Brain pericyte (primary cell): Measurements from ENCODE around the gene IFT27.
A peak's percentile ranks its signal among the peaks of the same experiment; 100 is the strongest.
"Not testable (repeated sequence)": the region's sequence is repeated elsewhere in the genome, so short reads cannot be mapped to it uniquely, and the experiment has no call there.

Source experiments
- DNase-seq: peaks from one replicate; pipeline ENCODE4 v3.0.0-alpha.2; 2012; ENCODE audit warnings: low read depth, low spot score

Gene IFT27

DNA sequence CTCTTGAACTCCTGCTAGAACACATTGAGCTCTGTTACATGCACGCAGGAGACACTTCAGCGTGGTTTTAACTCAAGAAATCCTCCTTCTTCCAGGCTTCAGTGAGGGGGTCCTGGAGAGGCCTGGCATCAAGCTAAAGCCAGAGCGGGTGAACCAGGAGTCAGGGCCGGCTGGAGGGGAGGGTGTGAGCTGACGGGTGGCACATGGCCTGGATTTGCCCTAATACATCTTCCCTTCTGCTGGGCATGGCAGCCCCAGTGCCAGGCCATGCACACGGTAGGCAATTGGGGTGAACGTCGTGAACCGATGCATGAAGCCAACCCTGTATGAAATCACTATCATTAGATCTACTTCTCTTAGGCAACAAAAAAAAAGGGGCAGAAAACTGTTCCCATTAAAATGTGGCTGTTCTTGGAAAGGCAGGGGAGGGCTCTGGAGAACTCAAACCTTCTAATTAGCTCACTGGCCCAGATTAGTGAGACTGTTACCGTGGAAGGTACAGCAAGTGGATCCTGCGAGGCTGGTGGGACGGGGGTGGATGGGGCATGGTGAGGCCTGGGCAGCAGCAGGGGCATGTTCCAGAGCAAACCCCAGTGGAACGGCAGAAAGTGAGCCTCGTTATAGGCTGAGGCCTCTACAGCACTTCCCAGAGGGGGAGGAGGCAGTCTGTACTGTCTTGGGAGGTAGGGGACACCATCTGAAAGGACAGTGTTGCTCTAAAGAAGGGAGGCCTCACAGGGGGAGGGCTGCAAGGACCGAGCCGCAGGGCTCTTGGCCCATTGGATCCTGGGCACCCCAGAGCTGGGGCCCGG lies 10.6 kb downstream of the IFT27 start:
- DNase-seq, result no peak

DNA sequence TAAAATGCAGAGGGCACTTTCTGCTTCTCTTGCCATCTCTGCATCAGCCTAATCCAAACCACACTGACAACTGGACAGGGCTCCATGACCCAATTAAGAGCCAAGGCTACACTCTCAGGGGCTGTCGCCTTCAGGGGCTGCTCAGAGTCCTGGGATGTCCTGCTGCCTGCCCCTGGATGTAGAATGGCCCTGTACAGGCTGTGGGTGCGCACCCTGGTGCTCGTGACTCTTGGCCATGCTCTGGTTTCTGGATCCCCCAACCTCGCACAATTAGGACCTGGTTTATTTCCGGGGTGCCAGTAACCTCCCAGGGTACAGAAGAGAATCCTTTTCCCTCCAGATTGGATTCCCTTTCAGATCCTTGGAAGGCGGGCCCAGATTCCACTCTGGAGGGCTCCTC lies 11.3 kb downstream of the IFT27 start:
- DNase-seq, result no peak

DNA sequence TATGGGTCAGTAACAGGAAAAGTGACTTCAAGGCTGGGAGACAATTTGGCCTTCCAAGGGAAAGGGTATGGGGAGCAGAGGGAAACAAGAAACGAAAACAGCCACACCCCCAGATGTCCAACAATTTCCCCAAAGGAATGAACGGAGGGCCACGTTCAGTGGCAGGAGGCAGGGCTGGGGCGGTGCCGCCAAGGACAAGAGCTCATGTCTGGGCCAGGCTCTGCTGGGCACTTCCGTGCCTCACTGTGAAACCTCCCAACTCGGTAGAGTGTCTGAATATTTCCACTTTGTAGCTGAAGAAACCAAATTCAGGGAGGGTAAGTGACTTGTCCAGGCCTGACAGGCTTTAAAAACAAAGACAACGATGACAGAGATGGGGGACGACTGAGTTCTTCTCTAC lies 11.9 kb downstream of the IFT27 start:
- DNase-seq, result no peak

DNA sequence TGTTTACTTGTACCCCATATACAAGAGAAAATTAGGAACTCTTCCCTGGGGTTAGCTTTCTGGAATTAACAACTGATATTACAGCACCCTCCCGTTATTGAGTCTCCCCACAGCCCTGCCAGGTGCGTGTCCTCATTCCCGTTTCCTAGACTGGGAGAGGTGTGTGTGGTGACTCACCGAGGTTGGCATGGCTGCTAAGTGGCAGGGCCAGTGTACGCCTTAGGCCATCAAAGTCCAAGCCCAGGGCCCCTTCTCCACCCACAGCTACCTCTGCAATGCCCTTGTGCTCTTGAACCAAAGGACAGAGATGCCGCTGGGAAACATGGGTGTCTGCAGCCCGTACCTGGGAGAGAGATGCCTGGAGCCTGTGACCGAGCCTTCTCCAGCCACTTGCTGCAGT lies 12.3 kb downstream of the IFT27 start:
- no peak for DNase-seq

DNA sequence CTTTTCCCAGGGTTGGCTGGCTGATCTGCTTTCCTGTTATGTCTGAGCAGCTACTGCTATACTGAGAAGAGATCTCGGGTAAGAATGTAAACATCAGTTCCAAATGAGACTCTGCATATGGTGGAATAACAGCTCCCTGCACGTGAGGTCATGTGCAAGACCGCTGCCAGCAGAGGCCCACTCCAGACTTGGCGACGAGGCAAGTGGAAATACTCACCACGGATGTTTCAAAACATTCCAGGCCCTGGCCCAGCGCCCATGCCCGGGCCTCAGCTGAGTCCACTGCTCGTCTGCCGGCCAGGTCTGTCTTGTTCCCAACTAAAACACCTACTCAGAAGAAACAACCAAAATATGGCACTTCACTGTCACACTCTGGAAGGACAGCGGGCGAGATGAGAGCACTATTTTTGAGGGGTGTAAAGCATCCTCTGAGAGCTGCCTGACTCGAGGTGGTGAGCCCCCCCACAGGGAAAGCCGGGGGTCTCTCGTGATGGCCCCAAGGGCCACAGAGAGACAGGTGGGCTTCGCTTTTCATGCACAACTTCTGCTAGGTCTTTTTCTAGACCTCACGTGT lies 13.1 kb downstream of the IFT27 start:
- DNase-seq, result no peak

DNA sequence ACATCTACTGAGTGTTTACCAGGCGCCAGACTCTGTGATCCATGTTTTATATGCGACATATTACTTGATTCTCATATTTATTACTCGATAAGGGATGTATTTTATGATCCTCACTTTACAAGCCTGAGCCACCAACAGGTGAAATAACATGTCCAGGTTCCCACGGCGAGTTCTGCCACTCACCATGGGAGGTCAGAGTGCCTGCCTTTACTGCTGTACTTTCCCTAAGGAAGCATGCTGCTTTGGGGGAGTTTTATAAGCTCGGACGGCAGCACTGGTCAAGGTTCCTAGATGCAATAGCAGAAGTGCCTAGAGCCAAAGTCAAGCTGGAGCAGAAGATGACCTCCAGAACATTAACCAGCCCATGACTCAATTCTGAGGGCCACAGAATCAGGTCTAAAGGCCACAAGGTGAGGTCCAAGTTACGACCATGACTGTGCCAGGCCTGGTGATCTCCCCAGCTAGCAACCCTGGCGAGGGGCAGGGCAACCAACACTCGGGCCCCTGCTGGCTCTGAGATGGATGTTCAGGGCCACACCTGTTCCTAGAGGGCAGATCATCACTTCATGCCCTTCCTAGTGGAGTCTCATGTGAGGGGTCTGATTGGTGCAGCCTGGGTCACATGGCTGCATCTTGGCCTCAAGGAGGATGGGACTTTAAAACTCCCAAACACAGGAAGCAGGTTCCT lies 14.2 kb downstream of the IFT27 start:
- DNase-seq, result no peak

DNA sequence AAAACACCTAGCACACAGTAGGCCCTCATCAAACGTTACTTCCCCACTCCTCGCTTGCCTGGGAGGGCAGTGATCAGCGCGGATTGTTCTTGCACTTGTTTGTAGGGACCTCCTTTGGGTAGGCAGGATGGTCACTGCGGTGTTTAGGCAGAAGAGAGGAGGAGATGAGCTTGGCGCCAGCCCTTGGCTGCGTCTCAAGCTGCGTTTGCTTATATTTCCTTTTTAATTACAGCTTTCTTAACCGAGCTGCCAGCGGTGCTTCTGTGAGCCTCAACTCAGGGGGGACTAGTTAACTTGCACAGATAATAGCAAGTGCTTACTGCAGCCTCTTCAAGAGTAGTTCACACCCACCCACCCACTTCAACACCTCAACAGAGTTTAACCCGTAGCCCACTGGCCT lies 15.1 kb downstream of the IFT27 start:
- no peak for DNase-seq

DNA sequence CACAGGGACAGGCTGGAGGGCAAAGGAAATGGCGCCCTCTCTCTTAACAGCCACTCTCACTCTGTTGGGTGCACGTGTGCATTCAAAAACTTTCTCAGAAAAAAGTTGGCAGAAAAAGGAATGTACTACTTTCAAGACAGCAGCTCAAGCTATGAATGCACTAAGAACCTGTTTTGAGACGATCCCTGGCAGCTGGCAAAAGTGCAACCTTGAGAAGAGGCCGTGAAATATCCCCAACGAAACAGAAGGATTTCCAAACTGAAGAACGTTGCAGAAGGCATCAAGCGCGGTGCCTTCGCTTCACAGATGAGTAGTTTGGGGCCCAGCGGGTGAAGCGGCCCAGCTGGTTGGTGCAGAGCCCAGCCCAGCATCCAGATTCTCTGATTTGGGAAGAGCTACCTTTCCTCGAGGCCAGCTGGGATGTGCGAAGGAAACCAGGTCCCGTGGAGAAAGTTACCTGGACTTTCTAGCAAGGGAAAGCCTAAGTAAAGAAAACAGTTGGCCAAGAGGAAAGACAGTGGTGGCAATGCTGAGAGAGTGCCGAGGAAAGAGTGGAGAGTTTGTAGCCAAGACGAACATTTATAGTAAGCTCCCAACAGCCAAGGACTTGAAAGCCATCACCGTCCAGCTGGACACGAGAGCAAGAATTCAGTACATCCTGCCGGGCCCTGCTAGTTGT lies 16.3 kb downstream of the IFT27 start:
- no peak for DNase-seq

DNA sequence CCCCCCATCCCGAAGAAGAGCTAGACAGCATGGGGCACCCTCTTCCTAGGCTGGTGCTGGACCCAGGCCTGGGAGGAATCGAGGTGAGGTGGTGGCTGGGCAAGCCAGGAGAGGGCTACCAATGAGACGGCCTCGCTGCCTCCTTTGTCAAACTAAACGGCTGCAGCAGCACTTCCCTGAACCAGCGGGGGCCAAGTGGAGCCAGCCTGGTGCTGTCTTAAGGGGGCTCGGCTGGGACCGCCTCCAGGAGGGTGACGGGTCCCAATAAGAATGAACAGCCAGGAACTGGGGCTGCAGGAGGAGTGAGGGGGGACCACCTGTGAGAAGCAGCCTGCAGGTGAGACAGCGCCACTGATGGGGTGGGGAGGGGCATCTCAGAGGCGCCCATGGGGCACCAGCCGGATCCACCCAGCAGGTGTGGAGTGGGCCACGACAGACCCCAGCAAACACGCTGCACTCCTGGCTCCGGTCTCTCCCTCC lies 17.1 kb downstream of the IFT27 start:
- DNase-seq, result no peak

DNA sequence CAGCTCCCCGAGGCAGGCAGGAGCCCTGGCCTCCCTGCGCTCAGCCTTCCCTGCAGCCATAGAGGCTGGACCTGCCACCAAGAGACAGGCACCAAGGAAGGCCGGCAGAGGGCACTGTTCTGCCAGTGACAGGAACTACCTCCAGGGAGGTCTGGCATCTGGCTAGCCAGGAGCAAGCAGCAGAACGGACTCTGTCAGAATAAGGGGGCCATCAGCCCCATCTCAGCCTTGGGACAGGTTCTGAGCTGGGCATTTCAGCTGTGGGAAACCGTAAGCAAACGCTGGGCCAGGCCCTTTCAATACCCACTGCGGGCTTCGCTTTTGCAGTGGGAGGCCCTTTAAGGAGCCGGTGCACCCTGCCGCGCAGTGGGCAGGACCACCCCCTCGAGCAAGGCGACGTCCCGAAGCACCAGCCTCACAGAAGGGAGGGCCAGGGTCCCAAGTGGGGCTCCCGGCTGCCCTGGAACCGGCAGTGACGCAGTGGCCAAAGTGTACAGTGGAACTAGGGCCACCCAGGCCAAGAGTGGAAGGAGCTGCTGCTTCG lies 18.2 kb downstream of the IFT27 start:
- peak; percentile 16 for DNase-seq

DNA sequence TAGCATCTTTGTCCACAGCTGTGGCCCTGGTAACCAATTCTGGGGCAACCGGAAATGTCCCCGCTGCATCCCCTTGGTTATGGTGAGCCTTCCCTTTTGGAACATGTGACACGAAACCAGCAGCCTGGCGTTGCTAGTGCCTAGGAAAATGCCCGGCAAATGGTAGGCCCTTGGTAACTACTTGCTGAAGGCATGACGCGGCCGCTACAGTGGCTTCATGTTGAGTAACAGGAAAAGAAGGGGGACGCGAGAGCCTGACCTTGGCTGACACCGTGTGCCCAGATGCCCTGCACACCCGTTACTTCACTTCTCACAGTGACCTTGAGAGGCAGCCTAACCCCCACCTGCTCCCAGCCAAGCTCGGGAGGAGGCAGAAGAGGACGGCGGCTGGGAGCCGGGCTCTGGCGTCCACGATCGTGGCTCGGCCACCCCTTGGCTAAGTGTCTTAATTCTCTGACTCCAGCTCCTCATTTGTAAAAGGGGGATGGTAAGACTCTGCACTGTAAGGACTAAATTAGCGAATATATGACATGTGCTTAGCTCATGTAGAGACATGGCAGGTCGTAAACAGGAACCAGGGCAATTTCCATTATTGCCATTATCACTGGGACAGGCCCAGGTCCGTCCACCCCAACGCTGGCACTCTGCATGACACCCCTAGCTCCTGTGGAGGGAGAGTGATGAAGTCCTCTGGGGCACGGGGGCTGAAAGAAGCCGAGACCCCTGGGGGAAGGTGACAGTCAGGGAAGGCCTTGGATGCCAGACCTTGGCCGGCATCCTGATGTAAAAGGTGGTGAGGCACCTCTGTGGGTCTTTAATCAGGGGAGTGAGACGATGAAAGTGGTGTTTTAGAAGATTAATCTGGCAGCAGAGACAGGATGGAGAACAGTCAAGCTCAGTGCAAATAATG lies 18.9 kb downstream of the IFT27 start:
- DNase-seq, result no peak

DNA sequence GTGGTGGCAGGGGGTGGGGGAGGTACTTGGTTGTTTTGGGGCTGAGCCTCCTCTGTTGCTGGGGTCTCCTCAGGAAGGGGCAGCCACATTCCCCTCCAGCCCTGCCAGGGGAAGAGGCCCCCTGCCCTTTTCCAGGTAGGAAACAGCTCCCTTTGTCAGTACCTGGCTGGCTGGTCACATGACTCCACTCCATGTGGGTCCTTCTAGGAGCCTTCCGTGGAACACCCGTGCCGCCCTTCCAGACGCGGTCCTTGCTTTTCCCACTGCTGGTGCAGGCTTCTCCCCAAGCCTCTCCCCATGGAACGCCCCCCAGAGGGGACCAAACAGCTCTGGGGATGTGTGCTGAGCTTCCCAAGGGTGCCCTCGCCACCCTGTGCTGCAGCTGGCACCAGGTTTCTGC lies 19.9 kb downstream of the IFT27 start:
- no peak for DNase-seq

DNA sequence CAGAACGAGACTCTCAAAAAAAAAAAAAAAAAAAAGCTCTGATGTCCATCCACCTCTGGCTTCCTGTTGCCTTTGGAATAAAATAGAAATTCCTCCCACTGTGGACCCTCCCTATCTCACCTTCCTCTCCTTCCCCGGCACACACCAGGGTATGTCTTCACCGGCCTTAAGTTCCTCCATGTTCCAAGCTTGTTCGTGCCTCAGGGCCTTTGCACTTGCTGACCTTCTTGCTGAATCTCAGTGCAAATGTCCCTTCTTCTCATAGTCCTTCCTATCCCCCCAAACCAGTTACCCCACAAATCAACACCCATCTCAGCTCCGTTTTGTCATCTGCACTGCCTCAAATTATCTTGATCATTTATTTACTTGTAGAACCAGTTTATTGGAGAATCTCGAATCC lies 20.6 kb downstream of the IFT27 start:
- DNase-seq, result no peak

DNA sequence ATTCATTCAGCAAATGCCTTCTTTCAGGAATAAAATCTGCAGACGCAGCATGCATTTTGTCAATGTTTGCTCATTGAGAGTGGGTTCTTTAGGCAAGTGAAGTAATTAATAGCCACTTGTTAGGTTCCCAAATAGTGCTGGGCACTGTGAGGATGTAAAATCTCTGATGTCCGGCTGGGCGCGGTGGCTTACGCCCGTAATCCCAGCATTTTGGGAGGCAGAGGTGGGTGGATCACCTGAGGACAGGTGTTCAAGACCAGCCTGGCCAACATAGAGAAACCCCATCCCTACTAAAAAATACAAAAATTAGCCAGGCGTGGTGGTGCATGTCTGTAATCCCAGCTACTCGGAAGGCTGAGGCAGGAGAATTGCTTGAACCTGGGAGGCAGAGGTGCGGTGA lies 21.0 kb downstream of the IFT27 start:
- not testable (repeated sequence) for DNase-seq

DNA sequence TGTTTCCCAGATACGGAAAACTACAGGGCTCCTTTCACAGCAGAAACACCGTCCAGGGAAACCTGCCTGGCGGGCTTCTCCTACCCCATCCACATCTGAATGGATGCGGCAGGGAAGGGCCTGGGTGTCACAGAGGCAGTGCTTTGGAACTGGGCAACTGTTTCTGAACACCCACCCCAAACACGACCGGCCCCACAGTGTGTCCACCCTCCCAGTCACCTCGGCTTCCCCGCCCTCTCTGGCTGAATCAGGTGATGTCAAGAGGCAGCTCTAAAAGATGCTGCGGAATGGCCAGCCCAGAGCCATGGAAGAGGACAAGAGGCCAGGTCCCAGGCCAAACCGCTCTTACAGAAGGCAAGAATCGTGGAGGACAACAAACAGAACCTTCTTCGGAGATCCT lies 22.0 kb downstream of the IFT27 start:
- DNase-seq, result no peak

DNA sequence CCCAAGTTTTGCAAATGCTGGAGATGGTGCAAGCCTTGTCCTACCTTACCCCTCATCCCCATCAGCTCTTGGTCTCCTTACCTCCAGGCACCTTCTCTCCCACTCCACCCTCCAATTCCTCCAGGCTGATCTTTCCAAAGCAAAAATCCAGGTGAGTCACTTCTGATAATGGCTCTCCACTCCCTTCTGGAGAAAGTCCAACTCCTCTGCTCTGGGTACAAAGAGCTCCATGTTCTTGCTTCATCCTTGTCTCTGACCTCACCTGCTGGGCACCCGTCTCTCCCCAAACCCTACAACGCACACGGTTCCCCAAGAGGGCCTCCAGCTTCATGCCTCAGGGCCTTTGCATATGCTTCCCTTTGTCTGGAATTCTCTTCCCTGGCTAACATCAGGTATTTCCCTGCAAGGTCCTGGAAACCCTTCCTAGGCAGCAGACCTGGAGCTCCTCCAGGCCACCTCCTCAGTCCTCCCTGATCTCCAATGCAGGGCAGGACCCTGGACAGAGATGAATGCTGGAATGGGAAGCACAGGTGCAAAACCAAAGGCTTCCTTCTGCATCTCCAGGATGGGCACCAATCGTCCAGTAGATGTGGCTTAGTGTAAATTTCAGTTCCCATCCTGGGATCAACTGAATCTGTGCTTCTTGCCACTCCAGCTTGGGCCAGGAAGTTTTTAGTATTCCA lies 22.7 kb downstream of the IFT27 start:
- no peak for DNase-seq

DNA sequence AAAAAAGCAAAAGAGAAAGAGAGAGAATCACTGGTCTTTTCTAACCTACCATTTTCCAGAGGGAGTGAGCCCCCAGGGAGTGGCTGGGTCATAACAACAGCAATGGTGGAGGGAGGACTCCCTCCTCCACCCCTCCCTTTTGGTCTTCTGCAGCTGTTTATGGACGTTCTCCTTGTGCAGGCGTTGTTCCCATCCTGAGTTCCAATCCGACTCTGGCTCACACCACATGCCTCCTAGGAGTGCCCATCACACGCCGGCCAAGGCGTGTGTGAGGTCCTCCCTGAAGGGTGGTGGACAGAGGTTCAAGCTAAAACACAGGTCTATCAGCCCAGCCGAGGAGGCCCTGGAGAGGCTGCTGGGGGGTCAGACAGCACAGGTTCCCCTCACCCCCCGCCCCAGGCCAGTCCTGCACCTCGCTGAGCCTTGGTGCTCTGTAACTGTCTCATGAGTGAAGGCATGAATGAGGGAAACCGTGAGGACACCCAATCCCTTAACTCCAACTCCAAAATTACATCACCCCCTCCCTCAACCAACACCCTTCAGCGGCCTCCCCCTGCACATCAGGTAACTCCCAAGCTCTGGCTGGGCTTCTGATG lies 29.4 kb downstream of the IFT27 start:
- DNase-seq, result no peak

DNA sequence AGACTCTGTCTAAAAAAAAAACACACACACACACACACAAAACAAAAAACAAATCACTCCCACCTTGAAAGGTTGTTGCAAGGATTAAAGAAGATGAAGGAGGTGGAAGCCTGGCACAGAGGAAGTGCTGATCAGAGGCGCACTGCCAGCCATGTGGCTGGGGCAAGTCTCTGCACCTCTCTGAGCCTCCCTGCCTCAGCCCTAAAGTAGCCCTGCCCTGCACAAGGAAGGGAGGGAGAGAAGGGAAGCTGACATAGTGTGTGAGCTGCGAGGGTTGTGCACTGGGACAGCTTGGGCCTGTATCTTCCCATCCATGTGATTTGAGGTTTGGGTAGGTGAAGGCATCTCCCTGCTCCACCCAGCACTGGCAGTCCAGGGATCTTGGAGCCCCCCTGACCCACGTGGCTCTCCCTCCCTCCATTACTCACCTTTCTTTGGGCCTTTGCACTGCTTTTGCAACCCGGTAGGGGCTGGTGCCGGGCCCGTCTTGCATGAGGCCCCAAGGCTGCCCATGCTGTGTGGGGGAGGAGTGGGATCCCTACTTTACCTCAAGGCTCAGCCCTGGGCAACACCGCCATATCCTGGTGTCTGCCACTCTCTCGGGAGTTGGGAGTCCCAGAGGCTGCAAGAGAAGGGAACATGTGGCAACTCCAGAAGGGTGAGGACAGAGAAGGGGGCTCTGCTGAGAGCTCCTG lies 30.5 kb downstream of the IFT27 start:
- DNase-seq, result no peak

DNA sequence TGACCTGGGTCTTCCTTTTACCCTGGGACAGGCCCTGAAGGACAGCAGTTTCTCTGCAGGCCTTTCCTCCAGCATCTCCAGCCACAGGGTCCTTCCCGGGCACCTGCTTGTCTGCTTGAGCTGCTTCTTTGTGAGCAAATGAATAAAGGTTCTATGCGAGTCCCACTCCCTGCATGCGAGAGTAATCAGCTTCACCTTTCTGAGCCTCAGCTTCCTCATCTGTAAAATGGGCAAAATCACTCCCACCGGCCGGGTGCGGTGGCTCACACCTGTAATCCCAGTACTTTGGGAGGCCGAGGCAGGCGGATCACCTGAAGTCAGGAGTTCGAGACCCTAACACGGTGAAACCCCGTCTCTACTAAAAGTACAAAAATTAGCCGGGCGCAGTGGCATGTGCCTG lies 31.1 kb downstream of the IFT27 start:
- no peak for DNase-seq
